Mesodermal cell (in vitro differentiated cells): ENCODE results near the gene RBMS3.

ENCODE experiments used
- H3K27ac ChIP-seq: 2 replicates; pipeline ENCODE4 v1.7.0; 2013; ENCODE audit warnings: mild to moderate bottlenecking, low read depth, low read length, moderate library complexity; ENCODE audit not compliant: severe bottlenecking
- H3K36me3 ChIP-seq: 2 replicates; pipeline ENCODE4 v1.7.1; 2013; ENCODE audit warnings: mild to moderate bottlenecking, low read length, moderate library complexity; ENCODE audit not compliant: control insufficient read depth, insufficient read depth
- H3K4me1 ChIP-seq: one replicate; pipeline ENCODE4 v1.7.1; 2013; ENCODE audit warnings: mild to moderate bottlenecking, low read length; ENCODE audit not compliant: insufficient read depth, control insufficient read depth, poor library complexity, severe bottlenecking
- H3K4me3 ChIP-seq: 2 replicates; pipeline ENCODE4 v1.7.0; 2013; ENCODE audit warnings: low read length, control low read depth, mild to moderate bottlenecking; ENCODE audit not compliant: insufficient read depth, poor library complexity, severe bottlenecking; ENCODE audit errors: extremely low read depth
- H3K9me3 ChIP-seq: 2 replicates; pipeline ENCODE4 v1.7.1; 2013; ENCODE audit warnings: mild to moderate bottlenecking, low read length, moderate library complexity; ENCODE audit not compliant: control insufficient read depth
- WGBS, 2 experiments: methylation state at CpG; one replicate each; pipeline ENCODE4 v1.1.5; 2013; ENCODE audit warnings: missing lambda C conversion rate in 2 of 2; ENCODE audit not compliant: insufficient coverage in 2 of 2; 5-methylcytosine and 5-hydroxymethylcytosine counted together

Gene RBMS3

GRCh38 chr3:29339016-29339833 is 58.4 kb downstream of the RBMS3 start:
- H3K9me3 ChIP-seq: no peaks in the 10 kb centered on the region
- no peak overlapping the region for H3K4me3 ChIP-seq
- no peaks in the 10 kb centered on the region for H3K36me3 ChIP-seq
- WGBS, 2 experiments: 97 to 100% methylated on average over 3 to 4 of the region's 8 CpGs
- peak overlapping the region; percentile 44 for H3K27ac ChIP-seq
- peaks cover 19% of the 10 kb centered on the region for H3K4me1 ChIP-seq

- no peaks in the 10 kb centered on the region for H3K36me3 ChIP-seq
- WGBS, 2 experiments: 80 to 92% methylated on average over 1 to 2 of the region's 3 CpGs
Measured at GRCh38 chr3:29344154-29344553, 63.3 kb downstream of the RBMS3 start.

GRCh38 chr3:29344935-29345334 is 64.1 kb downstream of the RBMS3 start:
- Histone ChIP-seq H3K36me3 (no peaks in the 10 kb centered on the region), H3K27ac (peak overlapping the region; percentile 0), H3K4me3 (no peak overlapping the region), H3K4me1 (no peaks in the 10 kb centered on the region), H3K9me3 (no peaks in the 10 kb centered on the region)
- no CpG with 5 or more reads among the region's 1 CpG for WGBS, 2 experiments

More at GRCh38 chr3:29344154-29344553, 63.3 kb downstream of the RBMS3 start:
- Histone ChIP-seq H3K4me3 (no peak overlapping the region), H3K27ac (no peak overlapping the region), H3K9me3 (no peaks in the 10 kb centered on the region), H3K4me1 (no peaks in the 10 kb centered on the region)

- Histone ChIP-seq H3K4me1 (no peaks in the 10 kb centered on the region), H3K27ac (peak overlapping the region; percentile 0), H3K36me3 (no peaks in the 10 kb centered on the region), H3K4me3 (no peak overlapping the region), H3K9me3 (no peaks in the 10 kb centered on the region)
- WGBS, 2 experiments: 74 to 92% methylated on average over 2 of the region's 3 CpGs
Measured at GRCh38 chr3:29345516-29346300, 64.8 kb downstream of the RBMS3 start.

GRCh38 chr3:29346828-29347227 is 66.0 kb downstream of the RBMS3 start:
- peak overlapping the region; percentile 43 for H3K27ac ChIP-seq
- H3K4me1 ChIP-seq: no peaks in the 10 kb centered on the region
- no peak overlapping the region for H3K4me3 ChIP-seq
- H3K9me3 ChIP-seq: no peaks in the 10 kb centered on the region
- WGBS, 2 experiments: no CpG with 5 or more reads among the region's 1 CpG
- no peaks in the 10 kb centered on the region for H3K36me3 ChIP-seq

GRCh38 chr3:29347412-29347811 is 66.5 kb downstream of the RBMS3 start:
- H3K27ac ChIP-seq: no peak overlapping the region
- H3K4me3 ChIP-seq: no peak overlapping the region
- no peaks in the 10 kb centered on the region for H3K4me1 ChIP-seq
- H3K36me3 ChIP-seq: no peaks in the 10 kb centered on the region
- H3K9me3 ChIP-seq: no peaks in the 10 kb centered on the region
- WGBS, 2 experiments: 80 to 90% methylated on average over 3 of the region's 5 CpGs

- H3K4me1 ChIP-seq: no peaks in the 10 kb centered on the region
- 70% methylated on average over 2 of the region's 4 CpGs; no CpG with 5 or more reads in 1 of the 2 experiments for WGBS, 2 experiments
- no peaks in the 10 kb centered on the region for H3K9me3 ChIP-seq
- no peak overlapping the region for H3K27ac ChIP-seq
- H3K4me3 ChIP-seq: no peak overlapping the region
- H3K36me3 ChIP-seq: no peaks in the 10 kb centered on the region
Measured at GRCh38 chr3:29348316-29348715, 67.4 kb downstream of the RBMS3 start.

- Histone ChIP-seq H3K4me3 (no peak overlapping the region), H3K9me3 (no peaks in the 10 kb centered on the region), H3K4me1 (no peaks in the 10 kb centered on the region), H3K27ac (no peak overlapping the region), H3K36me3 (no peaks in the 10 kb centered on the region)
- WGBS, 2 experiments: 66 to 86% methylated on average over 1 to 2 of the region's 2 CpGs
Measured at GRCh38 chr3:29349049-29349448, 68.2 kb downstream of the RBMS3 start.

- H3K27ac ChIP-seq: no peak overlapping the region
- H3K9me3 ChIP-seq: no peaks in the 10 kb centered on the region
- H3K4me1 ChIP-seq: no peaks in the 10 kb centered on the region
- 89% methylated on average over 1 of the region's 1 CpG; no CpG with 5 or more reads in 1 of the 2 experiments for WGBS, 2 experiments
- no peak overlapping the region for H3K4me3 ChIP-seq
- H3K36me3 ChIP-seq: no peaks in the 10 kb centered on the region
Measured at GRCh38 chr3:29353807-29354206, 72.9 kb downstream of the RBMS3 start.

GRCh38 chr3:29354894-29355293 is 74.0 kb downstream of the RBMS3 start:
- H3K4me3 ChIP-seq: no peak overlapping the region
- no peaks in the 10 kb centered on the region for H3K36me3 ChIP-seq
- no peak overlapping the region for H3K27ac ChIP-seq
- H3K9me3 ChIP-seq: no peaks in the 10 kb centered on the region
- no peaks in the 10 kb centered on the region for H3K4me1 ChIP-seq

GRCh38 chr3:29356062-29356461 is 75.2 kb downstream of the RBMS3 start:
- no peak overlapping the region for H3K27ac ChIP-seq
- H3K4me3 ChIP-seq: no peak overlapping the region
- 100% methylated on average over 1 of the region's 3 CpGs for WGBS, 2 experiments
- no peaks in the 10 kb centered on the region for H3K9me3 ChIP-seq
- H3K36me3 ChIP-seq: no peaks in the 10 kb centered on the region
- no peaks in the 10 kb centered on the region for H3K4me1 ChIP-seq
